ENCODE data around the gene UBP1. TPM values are rescaled to one million over a fixed set of nuclear protein-coding genes. Genes with fewer than 3 reads are reported as not detected.

The UBP1 gene
- total RNA-seq, 4 donors from 2014 or later = 51.4 to 71.4 (median 53.9) TPM

GRCh38 chr3:33441225-33441976 lies 1.2 kb upstream of the UBP1 start:
- 28 to 29% methylated on average over 26 of the region's 26 CpGs for WGBS, 2 donors
- Histone ChIP-seq H3K36me3 (no peaks in the 10 kb centered on the region), H3K27me3 (no peaks in the 10 kb centered on the region), H3K27ac (peak overlapping the region; percentile 91 to 99 (median 97)), H3K4me3 (peak overlapping the region; percentile 76 to 89 (median 88)), H3K4me1 (peaks cover 4 to 35% (median 22%) of the 10 kb centered on the region in 4 donors), H3K9me3 (no peaks in the 10 kb centered on the region)
- DNase-seq (ENCODE audit: low spot score in 2 of 2) = peak; percentile 27 to 52
- TF ChIP-seq POLR2A (IDR thresholded peaks at IDR 0.05) (peak in 1 of 2 donors; percentile 3), CTCF (IDR thresholded peaks at IDR 0.05) (no peak)

GRCh38 chr3:33439546-33440327 lies 468 bp downstream of the UBP1 start:
- TF ChIP-seq POLR2A (IDR thresholded peaks at IDR 0.05) = peak in 1 of 2 donors; percentile 35
- peak in 1 of 2 donors; percentile 6 for TF ChIP-seq EP300 (IDR thresholded peaks at IDR 0.05)
- peak; percentile 20 to 62 (median 58) for TF ChIP-seq CTCF (IDR thresholded peaks at IDR 0.05)
- DNase-seq (ENCODE audit: low spot score in 2 of 2) = peak; percentile 20 to 23
- Histone ChIP-seq H3K27ac (peak overlapping the region; percentile 76 to 98 (median 96)), H3K4me1 (peaks cover 4 to 51% (median 25%) of the 10 kb centered on the region in 4 donors), H3K27me3 (no peaks in the 10 kb centered on the region), H3K9me3 (no peaks in the 10 kb centered on the region), H3K4me3 (peak overlapping the region; percentile 76 to 89 (median 86)), H3K36me3 (no peaks in the 10 kb centered on the region)
- WGBS, 2 donors = 0 to 1% methylated on average over 10 to 12 of the region's 93 CpGs

- TF ChIP-seq POLR2A (IDR thresholded peaks at IDR 0.05) (no peak), CTCF (IDR thresholded peaks at IDR 0.05) (no peak), EP300 (IDR thresholded peaks at IDR 0.05) (no peak)
- Histone ChIP-seq H3K4me3 (peak overlapping the region; percentile 76 to 89 (median 86)), H3K4me1 (peaks cover 4 to 53% (median 25%) of the 10 kb centered on the region in 4 donors), H3K9me3 (no peaks in the 10 kb centered on the region), H3K27ac (peak overlapping the region; percentile 76 to 98 (median 96)), H3K36me3 (no peaks in the 10 kb centered on the region), H3K27me3 (no peaks in the 10 kb centered on the region)
- DNase-seq (ENCODE audit: low spot score in 2 of 2) = no peak
- 1 to 2% methylated on average over 12 of the region's 12 CpGs for WGBS, 2 donors
Measured at GRCh38 chr3:33438881-33439545, 1.2 kb downstream of the UBP1 start.

- Histone ChIP-seq H3K27ac (peak overlapping the region in 3 of 4 donors; percentile 96 to 98 (median 97)), H3K36me3 (no peaks in the 10 kb centered on the region), H3K27me3 (no peaks in the 10 kb centered on the region), H3K9me3 (no peaks in the 10 kb centered on the region), H3K4me1 (peaks cover 4 to 60% (median 25%) of the 10 kb centered on the region in 4 donors), H3K4me3 (peak overlapping the region; percentile 76 to 89 (median 86))
- WGBS, 2 donors = 1 to 4% methylated on average over 4 of the region's 4 CpGs
- DNase-seq (ENCODE audit: low spot score in 2 of 2) = no peak
- TF ChIP-seq CTCF (IDR thresholded peaks at IDR 0.05) (no peak), POLR2A (IDR thresholded peaks at IDR 0.05) (no peak)
Measured at GRCh38 chr3:33438284-33438668, 1.9 kb downstream of the UBP1 start.

Data from tibial nerve (tissue), 4 donors.